IMR-90 (cell line): ENCODE data around the gene ANTXR2. TPM values are rescaled to one million over a fixed set of nuclear protein-coding genes. Genes with fewer than 3 reads are reported as not detected.

ENCODE experiments used
- ATAC-seq: fragments of 200-7000 bp; cut with Tn5 transposase; 2 replicates; pipeline ENCODE4 v1.9.1; 2020; ENCODE audit warnings: low read depth, mild to moderate bottlenecking, moderate library complexity
- BruUV-seq: library from RNA; stranded (reverse); fragments of 400-500 nt; replicated peaks from 2 replicates; lab custom pipeline; 2021; lab: Mats Ljungman, UMichigan
- CTCF ChIA-PET: fragments of 300-600 bp; formaldehyde crosslinking; extraction: SDS; loops from one replicate; lab custom pipeline; 2021; ENCODE audit warnings: antibody characterized with exemption; lab: Yijun Ruan, JAX
- POLR2A ChIA-PET: fragments of 300-600 bp; sonication (Branson Sonifier 250); formaldehyde crosslinking; loops from one replicate; lab custom pipeline; 2022; ENCODE audit warnings: antibody characterized with exemption; ENCODE audit not compliant: unreplicated experiment; lab: Charles Lee
- DNase-seq: peaks from one replicate; pipeline ENCODE4 v3.0.0; 2013
- H2AFZ ChIP-seq: replicated peaks from 2 replicates; pipeline ENCODE3; 2013; ENCODE audit warnings: low read length, mild to moderate bottlenecking; ENCODE audit not compliant: poor library complexity
- H2AK5ac ChIP-seq: 2 replicates; pipeline ENCODE4 v1.6.1; 2013; ENCODE audit warnings: low read depth, low read length, inconsistent platforms
- H2AK9ac ChIP-seq: replicated peaks from 2 replicates; pipeline ENCODE3; 2013; ENCODE audit warnings: mild to moderate bottlenecking, low read depth, low read length, moderate library complexity; ENCODE audit not compliant: poor library complexity
- H2BK120ac ChIP-seq: 2 replicates; pipeline ENCODE4 v1.6.1; 2013; ENCODE audit warnings: low read depth, low read length, inconsistent platforms
- H2BK15ac ChIP-seq: 3 replicates; pipeline ENCODE4 v1.6.1; 2013; ENCODE audit warnings: low read depth, low read length, inconsistent platforms
- H2BK20ac ChIP-seq: 2 replicates; pipeline ENCODE4 v1.6.1; 2013; ENCODE audit warnings: low read depth, mild to moderate bottlenecking, inconsistent platforms, low read length, moderate library complexity
- H2BK5ac ChIP-seq: 2 replicates; pipeline ENCODE4 v1.6.1; 2013; ENCODE audit warnings: mild to moderate bottlenecking, low read depth, low read length, inconsistent platforms; ENCODE audit not compliant: poor library complexity, severe bottlenecking
- H3K14ac ChIP-seq: replicated peaks from 2 replicates; pipeline ENCODE4 v1.6.1; 2013; ENCODE audit warnings: low read depth, low read length, inconsistent platforms
- H3K18ac ChIP-seq: 2 replicates; pipeline ENCODE4 v1.6.1; 2013; ENCODE audit warnings: low read depth, low read length, control low read depth
- H3K23ac ChIP-seq: 2 replicates; pipeline ENCODE4 v1.6.1; 2013; ENCODE audit warnings: low read depth, low read length, inconsistent platforms
- H3K27ac ChIP-seq: 2 replicates; pipeline ENCODE4 v1.5.1; 2013; ENCODE audit warnings: mild to moderate bottlenecking, control low read depth, low read length; ENCODE audit not compliant: insufficient read depth
- H3K27me3 ChIP-seq: 2 replicates; pipeline ENCODE4 v1.6.1; 2013; ENCODE audit warnings: low read length; ENCODE audit not compliant: control insufficient read depth, insufficient read depth
- H3K36me3 ChIP-seq: 2 replicates; pipeline ENCODE4 v1.6.1; 2013; ENCODE audit warnings: low read length, mixed read lengths; ENCODE audit not compliant: control insufficient read depth, insufficient read depth
- H3K4ac ChIP-seq: 2 replicates; pipeline ENCODE4 v1.6.1; 2013; ENCODE audit warnings: low read depth, low read length, inconsistent platforms
- H3K4me1 ChIP-seq: 2 replicates; pipeline ENCODE4 v1.6.1; 2013; ENCODE audit warnings: low read length, mixed read lengths; ENCODE audit not compliant: control insufficient read depth, insufficient read depth
- H3K4me2 ChIP-seq: 2 replicates; pipeline ENCODE4 v1.6.1; 2013; ENCODE audit warnings: low read depth, mild to moderate bottlenecking, control low read depth, low read length, moderate library complexity
- H3K4me3 ChIP-seq: 2 replicates; pipeline ENCODE4 v1.5.1; 2013; ENCODE audit warnings: low read depth, mild to moderate bottlenecking, control low read depth, low read length, moderate library complexity; ENCODE audit not compliant: insufficient read depth
- H3K56ac ChIP-seq: 2 replicates; pipeline ENCODE4 v1.6.1; 2013; ENCODE audit warnings: low read length, inconsistent platforms; ENCODE audit not compliant: insufficient read depth; ENCODE audit errors: extremely low read depth
- H3K79me1 ChIP-seq, 2 experiments: 2 replicates each; pipeline ENCODE4 v1.6.1; 2013; ENCODE audit warnings: low read length in 2 of 2, inconsistent platforms in 1 of 2, low read depth in 1 of 2
- H3K9ac ChIP-seq: 2 replicates; pipeline ENCODE4 v1.6.1; 2013; ENCODE audit warnings: low read depth, low read length, control low read depth
- H3K9me1 ChIP-seq: 2 replicates; pipeline ENCODE4 v1.6.1; 2013; ENCODE audit warnings: low read length, inconsistent platforms; ENCODE audit not compliant: insufficient read depth
- H3K9me3 ChIP-seq: 2 replicates; pipeline ENCODE4 v1.6.1; 2013; ENCODE audit warnings: low read length; ENCODE audit not compliant: control insufficient read depth, insufficient read depth
- H4K20me1 ChIP-seq: 2 replicates; pipeline ENCODE4 v1.6.1; 2013; ENCODE audit warnings: low read length, inconsistent platforms; ENCODE audit not compliant: insufficient read depth
- H4K5ac ChIP-seq: 2 replicates; pipeline ENCODE4 v1.6.1; 2013; ENCODE audit warnings: mild to moderate bottlenecking, low read depth, low read length, control low read depth
- H4K8ac ChIP-seq, 2 experiments: 2 replicates each; pipeline ENCODE4 v1.6.1; 2013; ENCODE audit warnings: low read depth in 2 of 2, low read length in 2 of 2, control low read depth in 1 of 2, inconsistent platforms in 1 of 2
- H4K91ac ChIP-seq: 2 replicates; pipeline ENCODE4 v1.6.1; 2013; ENCODE audit warnings: low read depth, low read length, inconsistent platforms; ENCODE audit not compliant: insufficient read depth
- BHLHE40 ChIP-seq: fragments of 150-350 bp; IDR thresholded peaks from 2 replicates; pipeline ENCODE4 v1.6.1; 2016; ENCODE audit warnings: mild to moderate bottlenecking, low read depth, low read length
- CEBPB ChIP-seq: IDR thresholded peaks from 2 replicates; pipeline ENCODE4 v1.6.1; 2012; ENCODE audit warnings: low read depth, low read length, improper control_type of control experiment
- CHD1 ChIP-seq: IDR thresholded peaks from 2 replicates; pipeline ENCODE4 v1.6.1; 2012; ENCODE audit warnings: low read depth, low read length, improper control_type of control experiment
- FOS ChIP-seq: fragments of 150-350 bp; IDR thresholded peaks from 2 replicates; pipeline ENCODE4 v1.6.1; 2016; ENCODE audit warnings: low read depth, low read length
- MAFK ChIP-seq: IDR thresholded peaks from 2 replicates; pipeline ENCODE4 v1.6.1; 2012; ENCODE audit warnings: low read depth, low read length, improper control_type of control experiment
- MAZ ChIP-seq: IDR thresholded peaks from 2 replicates; pipeline ENCODE4 v1.6.1; 2012; ENCODE audit warnings: low read depth, mild to moderate bottlenecking, low read length, improper control_type of control experiment, moderate library complexity, borderline replicate concordance
- MXI1 ChIP-seq: IDR thresholded peaks from 2 replicates; pipeline ENCODE4 v1.6.1; 2012; ENCODE audit warnings: low read depth, mild to moderate bottlenecking, low read length, moderate library complexity, borderline replicate concordance
- NFE2L2 ChIP-seq: fragments of 150-350 bp; IDR thresholded peaks from 2 replicates; pipeline ENCODE4 v1.6.1; 2016; ENCODE audit warnings: low read depth, mild to moderate bottlenecking, low read length
- POLR2A ChIP-seq: IDR thresholded peaks from 2 replicates; pipeline ENCODE4 v1.6.1; 2012; ENCODE audit warnings: mild to moderate bottlenecking, low read depth, low read length
- RAD21 ChIP-seq: IDR thresholded peaks from 2 replicates; pipeline ENCODE4 v1.6.1; 2012; ENCODE audit warnings: low read length, improper control_type of control experiment
- RCOR1 ChIP-seq: IDR thresholded peaks from 2 replicates; pipeline ENCODE4 v1.6.1; 2012; ENCODE audit warnings: mild to moderate bottlenecking, low read length, improper control_type of control experiment; ENCODE audit not compliant: insufficient replicate concordance
- RFX5 ChIP-seq: IDR thresholded peaks from 2 replicates; pipeline ENCODE4 v1.8.0; 2012; ENCODE audit warnings: low read depth, mild to moderate bottlenecking, low read length, moderate library complexity
- SMC3 ChIP-seq: fragments of 150-350 bp; IDR thresholded peaks from 2 replicates; pipeline ENCODE4 v1.6.1; 2016; ENCODE audit warnings: low read depth, mild to moderate bottlenecking, antibody characterized with exemption, low read length, moderate library complexity
- dilution Hi-C: fragments of 300-500 bp; cut with HindIII; formaldehyde crosslinking; loops from one replicate; pipeline ENCODE4 v1.14.3; 2018; ENCODE audit warnings: low sequenced_read_pairs; ENCODE audit not compliant: unreplicated experiment
- in situ Hi-C: fragments of 300-500 bp; cut with MboI; formaldehyde crosslinking; loops from 3 replicates; pipeline ENCODE4 v1.14.3; 2019; ENCODE audit warnings: low sequenced_read_pairs, inconsistent platforms, mixed read lengths
- intact Hi-C: fragments of 100-400 bp; cut with micrococcal nuclease; formaldehyde crosslinking; loops from 2 replicates; pipeline ENCODE4 v1.10.0; 2022
- polyA plus RNA-seq, 3 experiments: library from polyadenylated mRNA; depleted of rRNA; stranded (reverse); fragments of >200 nt; gene quantifications; 2 replicates each; pipeline ENCODE4 v1.2.3, GENCODE V29; 2012; ENCODE audit warnings: low replicate concordance in 1 of 3
- total RNA-seq: library from RNA; depleted of rRNA; stranded (reverse); fragments of >200 nt; gene quantifications from 2 replicates; pipeline ENCODE4 v1.2.3, GENCODE V29; 2012
- TF ChIP-seq, protein P1 (sequence below): fragments of 150-350 bp; IDR thresholded peaks from 2 replicates; pipeline ENCODE4 v1.6.1; 2016; ENCODE audit warnings: low read depth, mild to moderate bottlenecking, low read length, moderate library complexity, borderline replicate concordance
- TF ChIP-seq, protein P2 (sequence below): fragments of 150-350 bp; IDR thresholded peaks from 2 replicates; pipeline ENCODE4 v1.6.1; 2017; ENCODE audit warnings: mild to moderate bottlenecking, antibody characterized with exemption, low read length, low read depth
- TF ChIP-seq, protein P3 (sequence below): conservative IDR thresholded peaks from 2 replicates; pipeline ENCODE4 v1.5.1; 2012; ENCODE audit warnings: mild to moderate bottlenecking, low read depth, low read length, improper control_type of control experiment

ANTXR2 gene
- total and polyA plus RNA-seq, 2 of the 4 experiments (the other 2 are of a cell fraction) = 46.8 to 88.5 TPM

DNA sequence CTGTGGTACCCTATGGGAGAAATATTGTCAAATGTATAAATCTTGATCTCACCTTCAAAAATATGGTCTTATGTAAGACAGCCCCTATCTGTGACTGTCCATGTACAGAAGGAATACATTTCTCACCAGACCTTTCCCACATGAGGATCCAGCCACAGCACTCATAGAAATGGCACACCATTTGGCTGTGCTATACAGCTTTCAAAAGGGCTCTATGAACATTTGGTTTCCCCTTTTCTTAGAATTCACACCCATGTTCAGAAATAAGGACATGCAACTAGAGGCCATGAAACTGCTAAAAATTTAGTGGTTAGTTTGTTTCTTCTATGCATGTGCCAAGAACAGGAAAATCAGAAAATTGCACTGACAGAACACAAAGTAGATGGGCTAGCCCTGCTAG, 62.7 kb downstream of the ANTXR2 start:
- no peak overlapping the region for H4K91ac ChIP-seq
- H2BK20ac ChIP-seq = no peak overlapping the region
- H4K8ac ChIP-seq = no peak overlapping the region
- no peaks in the 10 kb centered on the region for H4K20me1 ChIP-seq
- no peak overlapping the region for H3K27ac ChIP-seq
- ATAC-seq (no peak), DNase-seq (no peak)
- H3K27me3 ChIP-seq = no peaks in the 10 kb centered on the region
- no peak overlapping the region for H3K4me2 ChIP-seq
- H3K36me3 ChIP-seq = peaks cover 8% of the 10 kb centered on the region
- H3K4me1 ChIP-seq = peaks cover 7% of the 10 kb centered on the region
- dilution Hi-C loops = no loop called here
- H2AK5ac ChIP-seq = no peak overlapping the region; the same call in 1 of the 2 replicates
- no peak overlapping the region for H3K9ac ChIP-seq
- no peak overlapping the region for H3K14ac ChIP-seq
- H2AK9ac ChIP-seq = no peak overlapping the region
- intact Hi-C loops = loop anchor here (2.0 kb wide), 1 partner anchor 360 kb away; no protein-coding TSS in a partner anchor
- no peak overlapping the region for H2BK5ac ChIP-seq
- no peak overlapping the region for H3K18ac ChIP-seq
- H2BK120ac ChIP-seq = no peak overlapping the region
- no TSS peak for BruUV-seq
- no peak overlapping the region for H3K56ac ChIP-seq
- no peak overlapping the region for H3K23ac ChIP-seq
- H2BK15ac ChIP-seq = 0 out of 3 replicates have a peak overlapping the region, but pooled peaks have one; percentile 5
- in situ Hi-C loops = no loop called here
- no peak overlapping the region for H3K4me3 ChIP-seq
- TF ChIP-seq RAD21 = no peak
- TF ChIP-seq MXI1 = no peak
- TF ChIP-seq NFE2L2 = no peak
- TF ChIP-seq, protein P1, sequence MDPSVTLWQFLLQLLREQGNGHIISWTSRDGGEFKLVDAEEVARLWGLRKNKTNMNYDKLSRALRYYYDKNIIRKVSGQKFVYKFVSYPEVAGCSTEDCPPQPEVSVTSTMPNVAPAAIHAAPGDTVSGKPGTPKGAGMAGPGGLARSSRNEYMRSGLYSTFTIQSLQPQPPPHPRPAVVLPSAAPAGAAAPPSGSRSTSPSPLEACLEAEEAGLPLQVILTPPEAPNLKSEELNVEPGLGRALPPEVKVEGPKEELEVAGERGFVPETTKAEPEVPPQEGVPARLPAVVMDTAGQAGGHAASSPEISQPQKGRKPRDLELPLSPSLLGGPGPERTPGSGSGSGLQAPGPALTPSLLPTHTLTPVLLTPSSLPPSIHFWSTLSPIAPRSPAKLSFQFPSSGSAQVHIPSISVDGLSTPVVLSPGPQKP = no peak
- no peak for TF ChIP-seq POLR2A
- no peak for TF ChIP-seq RFX5
- no peak for TF ChIP-seq BHLHE40
- TF ChIP-seq, protein P2, sequence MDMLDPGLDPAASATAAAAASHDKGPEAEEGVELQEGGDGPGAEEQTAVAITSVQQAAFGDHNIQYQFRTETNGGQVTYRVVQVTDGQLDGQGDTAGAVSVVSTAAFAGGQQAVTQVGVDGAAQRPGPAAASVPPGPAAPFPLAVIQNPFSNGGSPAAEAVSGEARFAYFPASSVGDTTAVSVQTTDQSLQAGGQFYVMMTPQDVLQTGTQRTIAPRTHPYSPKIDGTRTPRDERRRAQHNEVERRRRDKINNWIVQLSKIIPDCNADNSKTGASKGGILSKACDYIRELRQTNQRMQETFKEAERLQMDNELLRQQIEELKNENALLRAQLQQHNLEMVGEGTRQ = no peak
- TF ChIP-seq CEBPB = no peak
- TF ChIP-seq SMC3 = no peak
- TF ChIP-seq MAZ = no peak
- TF ChIP-seq RCOR1 = no peak
- TF ChIP-seq, protein P3, sequence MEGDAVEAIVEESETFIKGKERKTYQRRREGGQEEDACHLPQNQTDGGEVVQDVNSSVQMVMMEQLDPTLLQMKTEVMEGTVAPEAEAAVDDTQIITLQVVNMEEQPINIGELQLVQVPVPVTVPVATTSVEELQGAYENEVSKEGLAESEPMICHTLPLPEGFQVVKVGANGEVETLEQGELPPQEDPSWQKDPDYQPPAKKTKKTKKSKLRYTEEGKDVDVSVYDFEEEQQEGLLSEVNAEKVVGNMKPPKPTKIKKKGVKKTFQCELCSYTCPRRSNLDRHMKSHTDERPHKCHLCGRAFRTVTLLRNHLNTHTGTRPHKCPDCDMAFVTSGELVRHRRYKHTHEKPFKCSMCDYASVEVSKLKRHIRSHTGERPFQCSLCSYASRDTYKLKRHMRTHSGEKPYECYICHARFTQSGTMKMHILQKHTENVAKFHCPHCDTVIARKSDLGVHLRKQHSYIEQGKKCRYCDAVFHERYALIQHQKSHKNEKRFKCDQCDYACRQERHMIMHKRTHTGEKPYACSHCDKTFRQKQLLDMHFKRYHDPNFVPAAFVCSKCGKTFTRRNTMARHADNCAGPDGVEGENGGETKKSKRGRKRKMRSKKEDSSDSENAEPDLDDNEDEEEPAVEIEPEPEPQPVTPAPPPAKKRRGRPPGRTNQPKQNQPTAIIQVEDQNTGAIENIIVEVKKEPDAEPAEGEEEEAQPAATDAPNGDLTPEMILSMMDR = no peak
- TF ChIP-seq CHD1 = no peak
- no peak for TF ChIP-seq FOS
- no peak for TF ChIP-seq MAFK
- POLR2A ChIA-PET = no interaction called here
- H3K79me1 ChIP-seq = peaks cover 36 to 57% of the 10 kb centered on the region in 2 experiments
- CTCF ChIA-PET = no interaction called here
- no peak overlapping the region for H3K4ac ChIP-seq
- H4K5ac ChIP-seq = no peak overlapping the region
- no peaks in the 10 kb centered on the region for H3K9me3 ChIP-seq
- no peak overlapping the region for H2AFZ ChIP-seq
- no peaks in the 10 kb centered on the region; the same call in none of the 2 replicates for H3K9me1 ChIP-seq
